ENCODE measurements around the gene METTL3.

METTL3 gene

GRCh38 chr14:21476523-21476924 lies 34.6 kb downstream of the METTL3 start:
- DNase-seq = no peak

- DNase-seq = no peak
Measured at GRCh38 chr14:21475767-21476522, 35.2 kb downstream of the METTL3 start.

- DNase-seq = no peak
Measured at GRCh38 chr14:21467616-21468015, 43.5 kb downstream of the METTL3 start.

- DNase-seq = peak; percentile 100
Measured at GRCh38 chr14:21455912-21456667, 55.0 kb downstream of the METTL3 start, which contains the start of gene CHD8. Gene CHD8 (minus strand): TSS chr14:21456123. CDS start chr14:21431643, 24,480 bp downstream.

DNA sequence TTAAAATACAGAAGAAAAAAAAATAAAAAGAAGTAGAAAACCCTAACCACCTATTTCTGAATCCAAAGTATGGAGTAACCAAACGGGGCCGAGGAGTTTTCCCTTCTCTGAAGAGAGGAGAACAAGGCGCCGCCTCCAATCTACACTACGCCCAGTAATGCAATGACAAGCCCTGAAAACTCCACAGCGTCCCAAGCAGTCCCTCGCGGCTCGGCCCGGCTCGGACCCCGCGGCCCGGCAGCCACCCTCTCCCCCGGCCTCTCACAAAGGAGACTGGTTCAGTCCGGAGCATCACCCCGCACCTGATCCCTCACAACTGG lies 55.6 kb downstream of the METTL3 start:
- DNase-seq = no peak

- DNase-seq = no peak
Measured at GRCh38 chr14:21454843-21455544, 56.1 kb downstream of the METTL3 start.

GRCh38 chr14:21449899-21450216 lies 61.3 kb downstream of the METTL3 start:
- no peak for DNase-seq
